ENCODE data around the gene SLC6A11. TPM values are rescaled to one million over a fixed set of nuclear protein-coding genes. Genes with fewer than 3 reads are reported as not detected.

Gene SLC6A11
- total RNA-seq, 1 donor from 2014 or later, result 35.1 TPM

DNA sequence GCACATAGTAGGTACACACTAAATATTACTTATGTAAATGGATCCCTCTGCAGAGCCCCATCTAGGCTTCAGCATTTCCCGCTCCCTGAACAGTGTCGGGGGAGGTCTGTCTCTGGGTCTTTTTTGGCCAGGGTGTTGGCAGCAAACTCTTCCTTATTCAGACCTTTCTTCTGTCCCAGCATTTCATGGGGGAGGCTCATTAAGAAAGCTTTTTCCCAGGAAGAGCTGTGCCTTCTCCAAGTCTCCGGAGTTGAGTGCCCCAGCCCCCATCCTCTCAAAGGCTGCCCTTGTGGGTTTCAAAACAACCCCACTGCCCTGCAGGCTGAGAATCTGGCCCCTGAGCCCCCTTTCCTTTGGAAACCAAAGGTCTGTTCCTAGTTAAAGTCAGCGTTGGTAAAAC is 25.1 kb downstream of the SLC6A11 start:
- DNase-seq, result no peak

GRCh38 chr3:10843378-10843777 is 27.4 kb downstream of the SLC6A11 start:
- no peak for DNase-seq

DNA sequence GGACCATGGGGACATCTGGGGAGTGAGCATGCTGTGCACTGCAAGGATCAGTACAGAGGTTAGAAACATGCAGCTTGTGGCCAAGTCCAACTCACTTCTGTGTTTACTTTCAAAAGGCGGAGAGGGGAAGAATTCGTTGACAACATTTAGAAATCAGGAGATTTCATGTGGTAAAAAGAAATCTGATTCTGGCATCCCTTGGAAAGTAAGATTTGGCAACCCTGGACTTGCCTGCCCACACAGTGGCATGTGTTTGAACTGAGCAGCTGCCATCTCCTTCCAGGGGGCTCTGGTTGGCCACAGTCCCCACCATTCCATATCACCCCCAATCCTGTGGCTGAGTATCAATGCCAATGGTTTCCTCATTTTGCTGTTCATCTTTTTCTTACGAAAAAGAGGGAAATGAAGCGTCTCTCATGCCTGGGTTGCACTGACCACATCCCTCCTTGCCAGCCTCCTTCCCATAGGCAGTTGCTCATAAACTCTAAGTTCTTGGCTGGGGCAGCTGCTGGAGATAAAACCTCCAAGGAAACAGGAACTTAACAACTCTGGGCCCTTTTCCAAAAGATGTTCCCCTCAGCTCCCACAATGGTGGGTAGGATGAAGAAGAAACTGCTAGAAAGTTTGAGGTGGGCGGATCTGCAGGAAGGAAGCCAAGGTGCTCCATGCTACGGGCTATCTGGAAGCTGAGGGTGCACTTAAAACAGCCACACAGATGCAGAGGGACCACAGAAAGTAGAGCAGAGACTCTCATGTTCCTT is 29.2 kb downstream of the SLC6A11 start:
- DNase-seq, result peak; percentile 69

GRCh38 chr3:10845839-10846656 is 30.0 kb downstream of the SLC6A11 start:
- no peak for DNase-seq

GRCh38 chr3:10846657-10846975 is 30.6 kb downstream of the SLC6A11 start:
- DNase-seq, result no peak

DNA sequence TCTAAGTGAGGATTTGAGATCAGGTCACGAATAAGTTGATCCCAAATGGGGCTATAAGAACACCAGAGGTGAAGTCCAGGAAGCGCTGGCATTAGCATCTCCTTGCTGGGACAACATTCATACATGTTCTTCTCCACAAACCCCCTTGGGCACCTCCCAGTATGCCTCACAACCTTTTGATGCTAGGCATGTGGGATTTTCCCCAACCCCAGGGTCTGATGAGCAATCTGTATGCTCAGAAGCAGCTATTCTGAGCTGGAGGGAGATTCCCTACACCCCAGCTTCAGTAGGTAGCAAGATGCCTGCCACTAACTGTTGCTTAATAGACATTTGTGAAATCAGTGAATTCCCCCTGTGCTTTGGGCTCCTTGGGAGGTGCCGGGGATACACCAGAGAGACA is 32.2 kb downstream of the SLC6A11 start:
- no peak for DNase-seq

- no peak for DNase-seq
These were observed 36.2 kb downstream of the SLC6A11 start for GRCh38 chr3:10852066-10852808.

- no peak for DNase-seq
These were observed 39.2 kb downstream of the SLC6A11 start for GRCh38 chr3:10855083-10855870.

DNA sequence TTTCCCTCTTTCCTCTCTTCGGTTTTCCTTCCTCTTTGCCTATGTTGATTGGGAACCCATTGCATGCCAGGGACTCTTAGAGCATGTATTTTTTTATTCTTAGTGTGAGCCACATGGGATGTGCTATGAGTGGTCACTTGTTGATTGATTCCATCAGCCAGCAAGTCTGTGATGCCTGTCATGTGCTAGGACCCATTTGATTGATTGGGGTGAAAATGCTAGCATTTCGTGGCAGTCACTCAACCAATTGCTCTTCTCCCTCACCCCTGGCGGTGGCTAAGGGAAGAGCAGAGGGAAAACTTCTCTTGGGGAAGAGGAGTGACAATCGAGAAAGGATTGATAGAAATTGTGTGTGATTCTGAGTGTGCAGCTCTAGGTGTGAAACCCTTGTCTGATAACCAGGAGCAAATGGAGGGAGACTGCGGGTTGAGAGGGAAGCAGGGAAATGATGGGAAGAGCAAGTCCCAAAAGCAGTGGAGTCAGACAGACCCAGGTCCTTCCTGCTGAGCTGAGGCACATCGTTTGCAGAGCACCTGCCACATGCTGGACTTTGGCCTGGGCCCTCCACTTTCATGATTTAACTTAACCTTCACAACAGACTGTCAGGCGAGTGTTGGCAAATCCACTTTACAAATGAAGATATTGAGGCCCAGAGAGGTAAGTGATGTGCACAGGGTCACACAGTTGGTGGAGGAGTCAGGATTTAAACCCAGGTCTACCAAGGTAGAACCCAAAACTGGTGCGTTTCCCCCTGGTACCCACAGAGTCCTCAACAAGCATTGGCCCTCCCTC is 40.0 kb downstream of the SLC6A11 start:
- DNase-seq, result no peak

- no peak for DNase-seq
These were observed 41.2 kb downstream of the SLC6A11 start for GRCh38 chr3:10857235-10857634.

- DNase-seq, result no peak
These were observed 42.1 kb downstream of the SLC6A11 start for GRCh38 chr3:10858091-10858490.

- DNase-seq, result no peak
These were observed 51.4 kb downstream of the SLC6A11 start for GRCh38 chr3:10867384-10867783.

DNA sequence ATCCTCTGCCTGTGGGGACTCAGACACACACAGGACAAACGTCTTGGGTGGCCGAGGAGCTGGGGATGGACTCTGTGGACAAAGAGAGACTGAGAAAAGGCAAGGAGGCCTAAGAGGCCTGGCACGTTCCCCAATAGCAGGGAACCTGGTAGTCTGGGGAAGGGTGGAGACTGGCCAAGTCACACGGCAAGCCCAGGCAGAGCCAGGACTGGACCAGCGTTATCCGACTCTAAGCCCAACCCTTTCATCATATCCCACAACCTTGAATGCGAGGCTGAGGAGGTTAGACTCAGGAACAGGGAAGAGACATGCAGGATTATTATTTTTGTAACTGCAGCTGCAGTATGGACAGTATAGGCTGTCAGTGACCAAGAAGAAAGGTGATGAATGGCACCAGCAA is 53.4 kb downstream of the SLC6A11 start:
- no peak for DNase-seq

GRCh38 chr3:10870296-10870695 is 54.3 kb downstream of the SLC6A11 start:
- no peak for DNase-seq

GRCh38 chr3:10873415-10873814 is 57.4 kb downstream of the SLC6A11 start:
- DNase-seq, result no peak

GRCh38 chr3:10875914-10876313 is 59.9 kb downstream of the SLC6A11 start:
- no peak for DNase-seq

- DNase-seq, result no peak
These were observed 60.6 kb downstream of the SLC6A11 start for GRCh38 chr3:10876661-10877060.

- no peak for DNase-seq
These were observed 66.8 kb downstream of the SLC6A11 start for GRCh38 chr3:10882851-10883250.

GRCh38 chr3:10883478-10884234 is 67.6 kb downstream of the SLC6A11 start:
- DNase-seq, result no peak

GRCh38 chr3:10887015-10887414 is 71.0 kb downstream of the SLC6A11 start:
- DNase-seq, result no peak

All from occipital lobe (tissue), 2 donors.